Astrocyte (in vitro differentiated cells and primary cell): Measurements from ENCODE around the gene KBTBD12. TPM values are rescaled to one million over a fixed set of nuclear protein-coding genes. Genes with fewer than 3 reads are reported as not detected.

Experiments
- DNase-seq: peaks from one replicate; pipeline ENCODE4 v3.0.0-alpha.2; 2010; ENCODE audit warnings: low read depth
- FAIRE-seq: peaks from 2 replicates; lab custom pipeline; 2011; peaks lifted over from hg19 to GRCh38; lab: Jason Lieb, UNC
- H2AFZ ChIP-seq: 2 replicates; pipeline ENCODE4 v1.6.0; 2012; ENCODE audit warnings: low read depth, low read length, inconsistent platforms
- H3K27ac ChIP-seq: 2 replicates; pipeline ENCODE4 v1.5.1; 2011; ENCODE audit warnings: low read depth, low read length, inconsistent platforms
- H3K27me3 ChIP-seq: 2 replicates; pipeline ENCODE4 v1.6.0; 2011; ENCODE audit warnings: low read length, inconsistent platforms; ENCODE audit not compliant: insufficient read depth
- H3K36me3 ChIP-seq: 2 replicates; pipeline ENCODE4 v1.5.1; 2011; ENCODE audit warnings: low read length, inconsistent platforms; ENCODE audit not compliant: insufficient read depth
- H3K4me1 ChIP-seq: 2 replicates; pipeline ENCODE4 v1.5.1; 2011; ENCODE audit warnings: low read length, inconsistent platforms; ENCODE audit not compliant: insufficient read depth
- H3K4me2 ChIP-seq: 2 replicates; pipeline ENCODE4 v1.6.0; 2012; ENCODE audit warnings: low read length, inconsistent platforms
- H3K4me3 ChIP-seq: 2 replicates; pipeline ENCODE4 v1.5.1; 2011; ENCODE audit warnings: low read depth, mild to moderate bottlenecking, low read length, inconsistent platforms; ENCODE audit not compliant: insufficient read depth
- H3K79me2 ChIP-seq: 2 replicates; pipeline ENCODE4 v1.6.0; 2012; ENCODE audit warnings: mild to moderate bottlenecking, low read length, inconsistent platforms; ENCODE audit not compliant: insufficient read depth
- H3K9ac ChIP-seq: 2 replicates; pipeline ENCODE4 v1.6.0; 2012; ENCODE audit warnings: mild to moderate bottlenecking, low read length, inconsistent platforms
- H3K9me3 ChIP-seq: 2 replicates; pipeline ENCODE4 v1.5.1; 2012; ENCODE audit warnings: low read depth, mild to moderate bottlenecking, low read length, inconsistent platforms; ENCODE audit not compliant: insufficient read depth
- H4K20me1 ChIP-seq: 2 replicates; pipeline ENCODE4 v1.6.0; 2012; ENCODE audit warnings: low read length, inconsistent platforms; ENCODE audit not compliant: insufficient read depth
- H3K27ac Mint-ChIP-seq: one replicate; pipeline ENCODE4 v1.8.0; 2021; ENCODE audit warnings: mild to moderate bottlenecking, mixed read lengths; ENCODE audit not compliant: unreplicated experiment
- H3K27me3 Mint-ChIP-seq: one replicate; pipeline ENCODE4 v1.8.0; 2021; ENCODE audit warnings: low read depth, mixed read lengths; ENCODE audit not compliant: unreplicated experiment
- H3K36me3 Mint-ChIP-seq: one replicate; pipeline ENCODE4 v1.8.0; 2021; ENCODE audit warnings: low read depth, mixed read lengths; ENCODE audit not compliant: unreplicated experiment
- H3K4me1 Mint-ChIP-seq: one replicate; pipeline ENCODE4 v1.8.0; 2021; ENCODE audit warnings: low read depth, mixed read lengths; ENCODE audit not compliant: unreplicated experiment
- H3K4me3 Mint-ChIP-seq: one replicate; pipeline ENCODE4 v1.8.0; 2021; ENCODE audit warnings: mild to moderate bottlenecking, moderate library complexity, mixed read lengths; ENCODE audit not compliant: unreplicated experiment
- H3K9me3 Mint-ChIP-seq: one replicate; pipeline ENCODE4 v1.8.0; 2021; ENCODE audit warnings: mild to moderate bottlenecking, mixed read lengths; ENCODE audit not compliant: unreplicated experiment
- EZH2 ChIP-seq: IDR thresholded peaks from 2 replicates; pipeline ENCODE4 v1.6.1; 2012; ENCODE audit warnings: mild to moderate bottlenecking, low read length, inconsistent platforms; ENCODE audit not compliant: insufficient read depth
- total RNA-seq: library from RNA; stranded (reverse); gene quantifications from 2 replicates; pipeline ENCODE4 v1.2.1, GENCODE V29; 2021
- TF ChIP-seq, protein P1 (sequence below): IDR thresholded peaks from 2 replicates; pipeline ENCODE4 v1.5.1; 2011; ENCODE audit warnings: low read depth, mild to moderate bottlenecking, inconsistent platforms, low read length, moderate library complexity; ENCODE audit not compliant: insufficient read depth

The KBTBD12 gene
- total RNA-seq, 1 donor from 2014 or later = not detected

DNA sequence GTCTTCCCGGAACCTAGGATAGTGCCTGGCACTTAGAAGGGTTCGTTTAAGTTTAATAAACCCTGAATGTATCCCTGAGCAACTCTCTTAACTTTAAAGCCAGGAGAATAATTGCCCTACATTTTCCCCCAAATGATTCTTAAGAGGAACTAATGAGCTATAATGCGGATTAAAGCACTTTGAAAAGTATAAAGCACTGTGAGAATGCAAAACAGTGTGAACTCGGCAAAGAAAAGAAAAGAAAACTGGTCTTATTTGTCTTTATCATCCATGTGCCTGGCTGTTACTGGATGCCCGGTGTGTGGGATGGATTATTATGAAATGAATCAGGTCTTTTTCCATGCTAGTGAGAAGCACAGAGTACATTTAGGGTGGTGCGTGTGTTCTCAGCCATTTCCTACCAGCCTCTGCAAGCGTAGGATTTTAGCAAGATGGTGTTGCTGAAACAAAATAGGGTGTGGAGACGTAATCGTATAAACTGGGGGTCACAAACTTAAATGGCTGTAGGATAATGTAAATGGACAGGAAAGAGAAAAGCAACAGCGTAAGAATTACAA lies 983 bp downstream of the KBTBD12 start:
- Histone ChIP-seq H2AFZ (peak overlapping the region; percentile 86), H3K27me3 (peaks cover 21% of the 10 kb centered on the region)
- no peak overlapping the region for H3K4me3 Mint-ChIP-seq

DNA sequence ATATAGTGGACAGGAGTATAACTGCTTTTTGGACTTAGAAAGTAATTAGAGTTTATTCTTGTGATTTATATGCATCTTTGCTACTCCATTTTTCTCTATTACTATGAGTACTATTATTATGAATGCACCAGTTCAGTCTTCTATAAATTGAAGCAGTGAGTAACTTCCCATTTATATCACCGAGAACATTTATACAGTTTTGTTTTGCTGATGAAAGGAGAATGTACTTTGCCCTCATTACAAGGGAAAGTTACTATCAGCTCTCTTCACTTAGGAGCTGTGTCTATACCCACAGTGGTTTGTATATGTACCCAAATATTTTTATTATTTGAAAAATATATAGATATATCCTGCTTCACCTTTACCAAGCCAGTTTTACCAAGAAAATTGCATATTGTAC lies 5.7 kb downstream of the KBTBD12 start:
- H3K9me3 ChIP-seq = no peaks in the 10 kb centered on the region
- no peak overlapping the region for H3K27ac ChIP-seq
- peaks cover 28% of the 10 kb centered on the region for H3K27me3 Mint-ChIP-seq
- FAIRE-seq = no peak
- DNase-seq = no peak
- no peaks in the 10 kb centered on the region for H3K4me1 Mint-ChIP-seq
- TF ChIP-seq, protein P1, sequence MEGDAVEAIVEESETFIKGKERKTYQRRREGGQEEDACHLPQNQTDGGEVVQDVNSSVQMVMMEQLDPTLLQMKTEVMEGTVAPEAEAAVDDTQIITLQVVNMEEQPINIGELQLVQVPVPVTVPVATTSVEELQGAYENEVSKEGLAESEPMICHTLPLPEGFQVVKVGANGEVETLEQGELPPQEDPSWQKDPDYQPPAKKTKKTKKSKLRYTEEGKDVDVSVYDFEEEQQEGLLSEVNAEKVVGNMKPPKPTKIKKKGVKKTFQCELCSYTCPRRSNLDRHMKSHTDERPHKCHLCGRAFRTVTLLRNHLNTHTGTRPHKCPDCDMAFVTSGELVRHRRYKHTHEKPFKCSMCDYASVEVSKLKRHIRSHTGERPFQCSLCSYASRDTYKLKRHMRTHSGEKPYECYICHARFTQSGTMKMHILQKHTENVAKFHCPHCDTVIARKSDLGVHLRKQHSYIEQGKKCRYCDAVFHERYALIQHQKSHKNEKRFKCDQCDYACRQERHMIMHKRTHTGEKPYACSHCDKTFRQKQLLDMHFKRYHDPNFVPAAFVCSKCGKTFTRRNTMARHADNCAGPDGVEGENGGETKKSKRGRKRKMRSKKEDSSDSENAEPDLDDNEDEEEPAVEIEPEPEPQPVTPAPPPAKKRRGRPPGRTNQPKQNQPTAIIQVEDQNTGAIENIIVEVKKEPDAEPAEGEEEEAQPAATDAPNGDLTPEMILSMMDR = no peak
- TF ChIP-seq EZH2 = no peak
- peaks cover under 1% of the 10 kb centered on the region for H3K9me3 Mint-ChIP-seq
- H3K4me2 ChIP-seq = no peak overlapping the region
- no peaks in the 10 kb centered on the region for H3K36me3 ChIP-seq
- no peak overlapping the region for H3K4me3 ChIP-seq
- no peaks in the 10 kb centered on the region for H3K36me3 Mint-ChIP-seq
- no peaks in the 10 kb centered on the region for H3K79me2 ChIP-seq
- peaks cover 7% of the 10 kb centered on the region for H3K27me3 ChIP-seq
- H2AFZ ChIP-seq = no peak overlapping the region
- no peak overlapping the region for H3K27ac Mint-ChIP-seq
- H4K20me1 ChIP-seq = no peaks in the 10 kb centered on the region
- no peak overlapping the region for H3K9ac ChIP-seq
- peaks cover 1% of the 10 kb centered on the region for H3K4me1 ChIP-seq
- H3K4me3 Mint-ChIP-seq = no peak overlapping the region

More for the DNA sequence above, 983 bp downstream of the KBTBD12 start:
- Histone ChIP-seq H3K36me3 (no peaks in the 10 kb centered on the region), H3K79me2 (no peaks in the 10 kb centered on the region), H3K9ac (no peak overlapping the region), H3K27ac (no peak overlapping the region), H3K9me3 (peaks cover 6% of the 10 kb centered on the region), H4K20me1 (no peaks in the 10 kb centered on the region), H3K4me1 (peaks cover 13% of the 10 kb centered on the region), H3K4me2 (peak overlapping the region; percentile 85), H3K4me3 (no peak overlapping the region)
- Mint-ChIP-seq H3K27ac (no peak overlapping the region), H3K27me3 (peaks cover 43% of the 10 kb centered on the region), H3K36me3 (no peaks in the 10 kb centered on the region), H3K4me1 (no peaks in the 10 kb centered on the region), H3K9me3 (peaks cover 12% of the 10 kb centered on the region)
- DNase-seq (peak; percentile 0), FAIRE-seq (no peak)
- TF ChIP-seq, protein P1 = no peak
- no peak for TF ChIP-seq EZH2

DNA sequence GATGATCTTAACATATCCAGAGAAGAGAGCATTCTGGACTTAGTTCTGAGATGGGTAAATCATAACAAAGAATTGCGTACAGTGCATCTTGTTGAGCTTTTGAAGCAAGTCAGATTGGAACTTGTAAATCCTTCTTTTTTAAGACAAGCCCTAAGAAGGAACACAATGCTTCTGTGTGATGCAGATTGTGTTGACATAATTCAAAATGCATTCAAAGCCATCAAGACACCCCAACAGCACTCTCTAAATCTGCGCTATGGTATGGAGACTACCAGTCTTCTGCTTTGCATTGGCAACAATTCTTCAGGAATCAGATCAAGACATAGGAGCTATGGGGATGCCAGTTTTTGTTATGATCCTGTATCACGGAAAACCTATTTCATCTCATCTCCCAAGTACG lies 8.6 kb downstream of the KBTBD12 start:
- Histone ChIP-seq H3K27ac (no peak overlapping the region), H3K9me3 (no peaks in the 10 kb centered on the region), H3K36me3 (no peaks in the 10 kb centered on the region), H2AFZ (no peak overlapping the region), H3K4me3 (no peak overlapping the region), H3K79me2 (no peaks in the 10 kb centered on the region), H3K9ac (no peak overlapping the region), H3K27me3 (peaks cover 5% of the 10 kb centered on the region), H3K4me2 (no peak overlapping the region), H4K20me1 (no peaks in the 10 kb centered on the region), H3K4me1 (no peaks in the 10 kb centered on the region)
- Mint-ChIP-seq H3K36me3 (no peaks in the 10 kb centered on the region), H3K4me3 (no peak overlapping the region), H3K4me1 (no peaks in the 10 kb centered on the region), H3K9me3 (no peaks in the 10 kb centered on the region), H3K27ac (no peak overlapping the region), H3K27me3 (peaks cover 16% of the 10 kb centered on the region)
- DNase-seq (no peak), FAIRE-seq (peak; percentile 26)
- TF ChIP-seq, protein P1 = no peak
- no peak for TF ChIP-seq EZH2
